ENCODE measurements around the gene LMCD1. TPM values are rescaled to one million over a fixed set of nuclear protein-coding genes. Genes with fewer than 3 reads are reported as not detected.

LMCD1 gene
- total and polyA plus RNA-seq, 2 donors (not counting 1 experiment from before 2014, with no cell fraction given): 1.4 to 4.9 TPM

DNA sequence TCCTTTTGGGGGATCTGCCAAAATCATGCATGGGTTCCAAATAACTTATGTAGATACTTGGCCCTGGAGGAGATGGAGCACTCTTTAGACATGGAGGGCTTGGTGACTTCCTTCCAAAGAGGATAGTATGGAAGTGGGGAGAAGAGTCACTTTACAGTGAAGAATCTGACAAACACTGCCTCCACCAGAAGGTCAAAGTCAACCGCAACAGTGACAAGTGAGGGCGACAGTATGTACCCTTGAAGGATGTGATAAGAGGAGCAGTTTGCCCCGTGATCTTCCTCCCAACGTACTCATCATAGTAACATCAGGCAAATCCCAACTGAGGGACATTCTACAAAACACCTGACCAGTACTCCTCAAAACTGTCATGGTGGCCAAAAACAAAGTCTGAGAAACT is 62.0 kb downstream of the LMCD1 start:
- intact Hi-C loops (cut with micrococcal nuclease): no loop called here
- ChIA-PET POLR2A (no interaction called here), CTCF (no interaction called here)
- no peaks in the 10 kb centered on the region for H3K79me2 ChIP-seq (ENCODE audit: control insufficient read depth, insufficient read depth, low read length)
- Mint-ChIP-seq H3K27ac (no peak overlapping the region), H3K4me1 (no peaks in the 10 kb centered on the region), H3K9me3 (ENCODE audit: insufficient read depth) (no peaks in the 10 kb centered on the region), H3K27me3 (no peaks in the 10 kb centered on the region), H3K4me3 (no peak overlapping the region)
- no peak overlapping the region for H3K4me3 ChIP-seq (ENCODE audit: control extremely low read depth in 1 of 5, extremely low read depth in 1 of 5, insufficient read depth in 1 of 5, low read depth in 2 of 5, low read length in 4 of 5)
- peaks cover 0 to 4% (median 0%) of the 10 kb centered on the region in 3 donors for H3K9me3 ChIP-seq (ENCODE audit: control extremely low read depth in 1 of 3, control insufficient read depth in 2 of 3, insufficient read depth in 1 of 3, low read length in 2 of 3)
- DNase-seq (no peak), ATAC-seq (ENCODE audit: low read depth) (no peak)
- no peak overlapping the region for H3K27ac ChIP-seq (ENCODE audit: low read length in 2 of 2)
- no peak overlapping the region for H3K4me2 ChIP-seq (replicated peaks; ENCODE audit: low read depth, low read length, poor library complexity, severe bottlenecking)
- TF ChIP-seq CTCF (IDR thresholded peaks at IDR 0.05) (no peak), EZH2 (IDR thresholded peaks at IDR 0.05; ENCODE audit: borderline replicate concordance, insufficient read depth, low read depth, low read length, poor library complexity, severe bottlenecking) (no peak)
- H3K9ac ChIP-seq (ENCODE audit: low read length): no peak overlapping the region
- H3K4me1 ChIP-seq (ENCODE audit: control insufficient read depth in 2 of 2, insufficient read depth in 2 of 2, low read length in 2 of 2): no peaks in the 10 kb centered on the region
- no peaks in the 10 kb centered on the region for H3K27me3 ChIP-seq (replicated peaks in 1 of 4; ENCODE audit: control extremely low read depth in 1 of 4, control insufficient read depth in 3 of 4, insufficient read depth in 4 of 4, low read length in 3 of 4)
- no peak overlapping the region for H2AFZ ChIP-seq (ENCODE audit: insufficient read depth, low read depth, low read length, poor library complexity, severe bottlenecking)
- no peaks in the 10 kb centered on the region for H3K36me3 ChIP-seq (replicated peaks in 1 of 2; ENCODE audit: control extremely low read depth in 1 of 2, control insufficient read depth in 1 of 2, extremely low read depth in 1 of 2, insufficient read depth in 2 of 2, low read length in 1 of 2)
- no peaks in the 10 kb centered on the region for H4K20me1 ChIP-seq (ENCODE audit: control insufficient read depth, insufficient read depth, low read length, poor library complexity, severe bottlenecking)
- 87% methylated on average over 2 of the region's 4 CpGs for WGBS (ENCODE audit: insufficient coverage)

DNA sequence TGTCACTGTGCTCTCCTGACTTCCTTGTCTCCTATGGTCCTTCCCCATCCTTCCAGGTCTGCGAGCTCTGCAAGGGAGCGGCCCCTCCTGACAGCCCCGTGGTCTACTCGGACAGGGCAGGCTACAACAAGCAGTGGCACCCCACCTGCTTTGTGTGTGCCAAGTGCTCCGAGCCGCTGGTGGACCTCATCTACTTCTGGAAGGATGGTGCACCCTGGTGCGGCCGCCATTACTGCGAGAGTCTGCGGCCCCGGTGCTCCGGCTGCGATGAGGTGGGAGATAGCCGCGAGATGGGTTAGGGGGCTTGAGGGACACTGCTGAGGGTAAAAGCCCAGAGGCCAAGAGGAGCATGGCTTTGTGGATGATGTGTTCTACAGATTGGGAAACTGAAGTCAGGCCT is 63.8 kb downstream of the LMCD1 start:
- peaks cover 0 to 8% (median 0%) of the 10 kb centered on the region in 3 donors for H3K9me3 ChIP-seq (ENCODE audit: control extremely low read depth in 1 of 3, control insufficient read depth in 2 of 3, insufficient read depth in 1 of 3, low read length in 2 of 3)
- ChIA-PET CTCF (no interaction called here), POLR2A (no interaction called here)
- H3K4me1 ChIP-seq (ENCODE audit: control insufficient read depth in 2 of 2, insufficient read depth in 2 of 2, low read length in 2 of 2): no peaks in the 10 kb centered on the region
- ATAC-seq (ENCODE audit: low read depth) (no peak), DNase-seq (no peak)
- Mint-ChIP-seq H3K27ac (no peak overlapping the region), H3K4me3 (no peak overlapping the region), H3K4me1 (peaks cover under 1% of the 10 kb centered on the region), H3K27me3 (no peaks in the 10 kb centered on the region), H3K9me3 (ENCODE audit: insufficient read depth) (no peaks in the 10 kb centered on the region)
- H3K27ac ChIP-seq (ENCODE audit: low read length in 2 of 2): no peak overlapping the region
- no peaks in the 10 kb centered on the region for H4K20me1 ChIP-seq (ENCODE audit: control insufficient read depth, insufficient read depth, low read length, poor library complexity, severe bottlenecking)
- intact Hi-C loops (cut with micrococcal nuclease): no loop called here
- no peak overlapping the region for H2AFZ ChIP-seq (ENCODE audit: insufficient read depth, low read depth, low read length, poor library complexity, severe bottlenecking)
- no peaks in the 10 kb centered on the region for H3K27me3 ChIP-seq (replicated peaks in 1 of 4; ENCODE audit: control extremely low read depth in 1 of 4, control insufficient read depth in 3 of 4, insufficient read depth in 4 of 4, low read length in 3 of 4)
- H3K4me2 ChIP-seq (replicated peaks; ENCODE audit: low read depth, low read length, poor library complexity, severe bottlenecking): no peak overlapping the region
- H3K9ac ChIP-seq (ENCODE audit: low read length): no peak overlapping the region
- no peaks in the 10 kb centered on the region for H3K79me2 ChIP-seq (ENCODE audit: control insufficient read depth, insufficient read depth, low read length)
- WGBS (ENCODE audit: insufficient coverage): 98% methylated on average over 14 of the region's 15 CpGs
- H3K4me3 ChIP-seq (ENCODE audit: control extremely low read depth in 1 of 5, extremely low read depth in 1 of 5, insufficient read depth in 1 of 5, low read depth in 2 of 5, low read length in 4 of 5): no peak overlapping the region
- TF ChIP-seq EZH2 (IDR thresholded peaks at IDR 0.05; ENCODE audit: borderline replicate concordance, insufficient read depth, low read depth, low read length, poor library complexity, severe bottlenecking) (no peak), CTCF (IDR thresholded peaks at IDR 0.05) (no peak)
- no peaks in the 10 kb centered on the region for H3K36me3 ChIP-seq (replicated peaks in 1 of 2; ENCODE audit: control extremely low read depth in 1 of 2, control insufficient read depth in 1 of 2, extremely low read depth in 1 of 2, insufficient read depth in 2 of 2, low read length in 1 of 2)
